Epithelial cell of prostate (primary cell): Measurements from ENCODE around the gene ZSWIM8.

Experiments used
- DNase-seq: peaks from one replicate; pipeline ENCODE4 v3.0.0-alpha.2; 2011; ENCODE audit warnings: low read depth, low spot score
- H3K27ac ChIP-seq: fragments of 450-650 bp; 2 replicates; pipeline ENCODE4 v1.5.1; 2017; ENCODE audit warnings: mild to moderate bottlenecking

ZSWIM8 gene

DNA sequence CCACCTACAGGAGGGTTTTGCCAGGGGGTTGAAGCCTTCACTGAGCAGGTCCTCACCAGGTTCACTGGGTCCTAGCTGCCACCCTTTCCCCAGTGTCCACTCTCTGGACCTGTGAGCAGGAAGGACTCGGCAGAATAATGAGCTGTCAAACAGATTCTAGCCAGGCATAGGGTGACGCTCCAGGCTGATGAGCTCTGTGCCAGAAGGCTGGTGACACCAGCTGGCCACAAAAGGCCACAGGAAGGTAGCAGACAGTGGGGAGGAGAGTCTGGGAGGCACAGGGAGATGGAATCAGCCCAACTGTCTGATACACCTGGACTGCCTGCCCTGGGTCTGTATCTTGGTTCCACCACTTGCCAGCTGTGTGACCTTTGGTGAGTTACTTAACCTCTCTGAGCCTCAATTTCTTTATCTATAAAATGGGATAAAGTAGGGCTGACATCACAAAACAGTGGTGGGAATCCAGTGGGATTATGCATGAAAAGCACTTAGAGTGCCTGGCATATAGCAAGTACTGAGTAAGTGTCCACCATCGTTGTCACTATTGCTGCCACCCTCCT lies 52.7 kb downstream of the ZSWIM8 start:
- no peak overlapping the region for H3K27ac ChIP-seq
- DNase-seq: no peak

DNA sequence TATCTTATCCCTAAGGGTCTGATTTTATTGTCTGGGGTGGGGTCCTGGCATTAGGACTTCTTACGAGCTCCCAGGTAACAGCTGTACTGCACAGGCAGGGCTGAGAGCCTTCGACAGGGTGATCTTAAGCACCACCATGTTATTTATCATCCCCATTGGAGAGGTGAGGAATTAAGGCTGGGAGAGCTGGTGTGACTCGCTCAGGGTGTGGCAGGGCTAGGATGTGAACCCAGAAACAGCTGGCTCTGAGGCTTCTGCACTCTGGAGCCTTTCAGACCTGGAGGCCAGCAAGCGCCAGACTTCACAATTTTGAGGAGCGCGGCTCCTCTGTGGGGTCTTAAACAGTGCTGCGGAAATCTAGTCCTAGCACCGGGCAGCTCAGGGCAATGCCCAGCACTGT lies 53.4 kb downstream of the ZSWIM8 start:
- H3K27ac ChIP-seq: no peak overlapping the region
- no peak for DNase-seq

DNA sequence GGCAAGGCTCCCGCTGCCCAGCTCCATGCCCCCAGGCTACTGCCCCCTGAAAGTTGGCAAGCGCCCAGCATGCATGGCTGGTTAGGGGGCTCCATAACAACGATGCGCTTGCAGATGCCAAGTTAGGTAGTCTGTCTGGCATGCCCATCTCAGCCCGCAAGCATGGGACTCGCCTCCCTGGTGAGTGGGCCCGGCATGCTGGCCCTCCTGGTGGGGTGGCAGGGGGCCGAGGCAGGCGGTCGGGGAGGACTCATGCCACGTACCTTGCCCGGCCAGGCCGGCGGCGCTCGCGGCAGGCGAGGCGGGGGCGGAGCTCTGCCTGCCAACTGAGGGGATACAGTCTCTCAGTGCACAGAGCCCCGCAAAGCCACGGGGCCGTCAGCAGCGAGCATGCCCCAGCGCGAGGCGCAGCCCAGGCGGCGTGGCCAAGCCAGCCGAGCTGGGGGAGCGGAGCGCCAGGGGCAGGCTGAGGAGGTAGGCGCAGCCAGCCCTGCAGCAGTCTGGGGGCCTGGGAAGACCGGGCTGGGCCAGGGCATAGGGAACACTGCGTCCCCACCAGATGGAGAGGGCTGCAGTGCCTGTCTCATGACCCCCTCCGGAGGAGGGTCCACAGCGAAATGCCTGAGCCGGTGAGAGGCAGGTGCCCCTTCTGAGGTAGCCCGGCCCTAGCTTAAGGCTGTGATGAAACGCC lies 54.0 kb downstream of the ZSWIM8 start:
- no peak overlapping the region for H3K27ac ChIP-seq
- DNase-seq: no peak

DNA sequence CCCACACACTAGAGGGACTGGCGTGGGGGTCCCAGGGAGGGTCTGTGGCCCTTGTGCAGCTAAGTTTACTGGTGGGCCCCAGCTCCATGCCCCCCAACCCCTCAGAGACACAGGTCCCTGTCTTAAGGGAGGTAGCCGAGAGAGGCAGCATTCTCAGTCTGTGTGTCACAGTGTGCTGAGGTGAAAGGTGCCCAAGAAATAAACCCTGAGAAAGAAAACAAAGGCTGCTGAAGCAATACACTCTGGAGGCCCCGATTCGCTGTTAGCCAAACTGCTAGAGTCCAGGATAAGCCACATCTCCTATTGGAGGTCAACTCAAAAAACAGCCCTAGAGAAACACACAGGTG lies 54.6 kb downstream of the ZSWIM8 start:
- DNase-seq: no peak
- no peak overlapping the region for H3K27ac ChIP-seq

DNA sequence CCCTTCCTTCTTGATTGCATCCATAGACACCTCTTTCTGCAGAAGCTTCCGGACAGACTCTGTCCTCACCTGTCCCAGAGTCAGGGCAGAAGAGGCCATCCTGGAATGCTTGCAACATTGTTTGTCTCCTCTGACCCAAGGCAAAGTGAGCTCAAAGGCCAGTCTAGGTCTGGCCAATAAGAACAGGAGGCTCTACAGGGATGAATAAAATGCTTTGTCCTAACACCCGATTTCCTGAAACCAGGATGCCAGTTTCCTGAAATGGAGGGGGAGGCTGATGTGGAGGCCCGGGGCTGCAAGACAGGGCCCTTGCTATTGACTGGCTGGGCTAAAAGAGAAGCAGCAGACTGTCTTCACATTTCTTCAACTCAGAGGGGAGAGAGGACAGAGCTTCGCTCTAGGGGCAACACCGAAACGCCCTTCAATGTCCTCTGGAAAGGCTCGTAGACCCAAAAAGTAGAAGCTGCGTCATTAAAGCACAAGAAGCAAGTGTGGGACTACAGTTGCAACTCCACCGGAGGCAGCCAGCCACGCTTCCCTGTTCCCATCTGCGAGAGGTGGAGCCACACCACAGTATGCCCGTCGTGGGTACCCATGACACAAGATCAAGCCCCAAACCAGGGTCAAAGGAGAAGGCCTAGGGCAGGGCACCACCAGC lies 55.1 kb downstream of the ZSWIM8 start:
- DNase-seq: no peak
- no peak overlapping the region for H3K27ac ChIP-seq

- H3K27ac ChIP-seq: no peak overlapping the region
- DNase-seq: no peak
Observed at GRCh38 chr10:73841061-73841421, 55.6 kb downstream of the ZSWIM8 start.

DNA sequence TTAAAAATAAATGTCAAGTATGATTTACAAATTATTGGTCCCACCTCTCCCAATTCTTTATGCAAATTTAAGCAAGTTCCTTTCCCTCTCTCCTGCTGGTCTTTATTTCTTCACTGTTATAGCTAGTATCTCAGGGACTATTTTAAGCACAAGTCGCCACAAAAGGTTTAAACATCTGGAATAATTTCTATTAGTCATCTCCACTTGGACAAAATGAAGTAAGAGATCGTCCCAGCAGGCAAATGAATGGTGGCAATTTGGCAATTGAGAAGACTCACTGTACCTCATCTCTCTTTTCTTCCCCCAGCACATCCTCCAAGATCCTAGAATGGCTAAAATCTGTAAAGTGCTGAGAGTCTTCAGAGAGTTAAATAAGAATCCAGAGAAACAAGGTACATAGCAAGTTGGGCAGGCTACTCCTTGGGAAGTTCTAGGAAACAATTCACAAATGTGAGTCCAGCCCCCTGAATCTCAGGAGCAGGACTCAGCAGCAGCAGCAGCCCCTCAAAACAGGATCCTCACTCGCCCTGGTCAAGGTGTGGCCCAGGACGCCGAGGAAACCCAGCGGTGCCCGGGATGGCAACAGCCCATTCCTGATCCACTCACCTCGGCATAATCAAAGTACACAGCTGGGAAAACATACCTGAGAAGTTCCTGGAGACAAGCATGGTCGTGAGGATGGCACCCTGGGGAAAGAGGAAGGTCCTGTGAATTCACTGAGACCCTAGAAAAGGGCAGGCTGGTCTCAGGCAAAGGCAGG lies 56.3 kb downstream of the ZSWIM8 start:
- no peak overlapping the region for H3K27ac ChIP-seq
- no peak for DNase-seq

DNA sequence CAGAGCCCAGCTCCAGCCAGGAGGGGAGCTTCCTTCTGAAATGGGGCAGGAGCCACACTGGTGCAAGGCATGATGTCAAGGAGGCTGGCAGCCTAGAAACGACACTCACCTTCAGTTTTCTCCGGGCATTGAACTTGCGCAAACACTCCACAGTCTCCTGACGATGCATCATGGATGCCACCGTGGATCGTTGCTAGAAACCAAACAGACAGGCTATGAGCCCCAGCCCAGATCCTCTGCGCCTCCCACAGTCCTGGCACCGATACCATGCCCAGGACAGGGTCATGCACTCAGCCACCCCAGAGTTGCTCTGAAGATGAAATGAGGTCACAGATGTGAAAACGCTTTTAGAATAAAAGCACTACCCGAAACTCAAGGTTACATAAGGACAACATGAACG lies 56.9 kb downstream of the ZSWIM8 start:
- DNase-seq: no peak
- no peak overlapping the region for H3K27ac ChIP-seq

GRCh38 chr10:73843261-73843660 lies 57.9 kb downstream of the ZSWIM8 start:
- H3K27ac ChIP-seq: no peak overlapping the region
- DNase-seq: no peak

DNA sequence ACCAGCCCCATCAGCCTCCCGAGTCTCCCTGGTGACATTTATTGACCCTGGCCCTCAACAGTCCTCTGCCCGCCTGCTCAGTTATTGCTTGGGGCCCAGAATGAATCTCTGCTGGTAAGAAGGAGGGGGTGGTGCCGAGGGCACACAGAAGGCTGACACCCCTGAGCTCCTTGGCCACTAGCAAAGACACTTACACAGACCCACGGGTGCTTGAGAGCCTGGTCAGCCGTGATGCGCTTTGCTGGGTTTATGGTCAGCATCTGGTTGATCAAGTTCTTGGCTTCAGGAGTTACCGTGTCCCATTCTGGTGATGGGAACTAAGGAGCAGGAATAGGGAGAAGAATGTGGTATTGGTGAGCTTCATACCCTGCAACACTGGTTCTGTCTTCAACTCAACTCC lies 61.6 kb downstream of the ZSWIM8 start:
- DNase-seq: no peak
- no peak overlapping the region for H3K27ac ChIP-seq

DNA sequence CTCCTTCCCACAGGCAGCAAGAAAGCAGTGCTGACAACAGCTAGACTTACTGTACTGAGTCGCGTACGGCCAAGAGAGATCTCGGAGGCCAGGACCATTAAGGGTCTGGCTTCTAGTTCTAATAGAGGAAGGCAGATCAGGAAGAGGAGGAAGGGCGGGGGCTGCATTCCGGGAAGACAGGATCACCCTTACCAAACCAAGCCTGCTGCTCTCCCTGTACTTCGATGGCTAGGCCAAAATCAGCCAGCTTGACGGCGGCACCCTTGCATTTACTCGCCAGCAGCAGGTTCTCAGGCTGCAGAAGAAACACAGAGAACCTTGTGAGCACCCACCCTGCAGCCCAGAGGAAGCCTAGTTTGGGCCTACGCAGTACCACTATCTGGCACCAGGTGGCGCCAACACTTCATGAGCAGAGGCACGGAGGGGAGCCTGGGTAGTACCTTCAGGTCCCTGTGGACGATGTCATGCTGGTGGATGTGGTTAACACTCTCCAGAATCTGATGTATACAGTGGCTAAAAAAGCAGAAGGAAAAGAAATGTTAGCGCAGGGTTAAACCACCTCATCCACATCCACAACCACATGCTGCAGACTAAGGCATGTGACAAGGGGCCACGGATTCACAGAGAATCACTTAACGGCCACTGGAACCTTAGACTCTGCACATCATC lies 63.5 kb downstream of the ZSWIM8 start:
- H3K27ac ChIP-seq: no peak overlapping the region
- DNase-seq: no peak

- no peak for DNase-seq
- H3K27ac ChIP-seq: no peak overlapping the region
Observed at GRCh38 chr10:73850211-73850610, 64.8 kb downstream of the ZSWIM8 start.

DNA sequence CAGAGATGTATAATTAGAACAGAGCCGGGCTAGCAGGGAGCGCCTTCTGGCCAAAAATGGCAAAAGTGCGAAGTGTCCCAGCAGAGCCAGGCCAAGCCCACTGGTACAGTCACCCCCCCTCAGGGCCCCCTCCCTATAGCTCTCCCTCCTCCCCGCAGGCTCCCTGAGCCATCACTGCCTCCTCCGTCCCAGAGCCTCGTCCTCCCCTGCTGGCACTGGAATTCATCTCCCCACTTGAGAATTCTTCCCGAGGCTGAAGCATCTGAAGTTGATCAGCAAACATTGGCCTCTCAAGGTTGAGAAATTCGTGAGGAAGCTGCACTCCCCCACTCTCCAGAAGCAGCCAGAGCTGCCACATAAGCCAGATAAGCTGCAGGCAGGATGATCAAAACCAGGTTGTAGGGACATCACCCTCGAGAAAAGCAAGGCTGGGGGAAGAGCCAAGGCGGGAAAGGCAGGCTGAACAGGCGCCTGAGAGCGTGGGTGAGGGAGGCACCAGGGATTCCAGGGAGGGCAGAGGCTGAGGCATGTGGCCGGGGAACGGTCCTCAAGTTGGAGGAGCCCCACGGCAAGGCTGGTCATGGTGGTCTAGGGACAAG lies 65.6 kb downstream of the ZSWIM8 start:
- no peak overlapping the region for H3K27ac ChIP-seq
- no peak for DNase-seq
